OCI-LY1 (cell line): ENCODE data around the gene KCTD2.

Source experiments
- H2AFZ ChIP-seq: fragments of 200-600 bp; sonication (generic), shearing (Covaris generic); 2 replicates; pipeline ENCODE4 v1.6.0; 2014; ENCODE audit warnings: antibody characterized with exemption, mild to moderate bottlenecking, low read length
- H3F3A ChIP-seq: fragments of 200-600 bp; sonication (generic), shearing (Covaris generic); 2 replicates; pipeline ENCODE4 v1.6.0; 2014; ENCODE audit warnings: mild to moderate bottlenecking, antibody characterized with exemption, low read length, moderate library complexity; ENCODE audit not compliant: insufficient read depth
- H3K27ac ChIP-seq: fragments of 200-600 bp; sonication (generic); 2 replicates; pipeline ENCODE4 v1.5.1; 2014; ENCODE audit warnings: low read length, mixed run types, mild to moderate bottlenecking, low read depth; ENCODE audit not compliant: poor library complexity, severe bottlenecking
- H3K27me3 ChIP-seq: fragments of 200-600 bp; sonication (generic); 2 replicates; pipeline ENCODE4 v1.6.0; 2014; ENCODE audit warnings: antibody characterized with exemption, mild to moderate bottlenecking, low read length, moderate library complexity; ENCODE audit not compliant: insufficient read depth
- H3K36me3 ChIP-seq: fragments of 200-600 bp; sonication (generic); 2 replicates; pipeline ENCODE4 v1.6.1; 2014; ENCODE audit warnings: mild to moderate bottlenecking, antibody characterized with exemption, low read length, moderate library complexity, mixed read lengths; ENCODE audit not compliant: insufficient read depth
- H3K4me1 ChIP-seq: fragments of 200-600 bp; sonication (generic); 2 replicates; pipeline ENCODE4 v1.5.1; 2014; ENCODE audit warnings: mild to moderate bottlenecking, low read length, moderate library complexity; ENCODE audit not compliant: insufficient read depth, severe bottlenecking
- H3K4me2 ChIP-seq: fragments of 200-600 bp; sonication (generic), shearing (Covaris generic); 2 replicates; pipeline ENCODE4 v1.6.1; 2014; ENCODE audit warnings: low read length
- H3K4me3 ChIP-seq: fragments of 200-600 bp; sonication (generic); 2 replicates; pipeline ENCODE4 v1.5.1; 2014; ENCODE audit warnings: low read length, low read depth, mild to moderate bottlenecking, mixed read lengths; ENCODE audit not compliant: poor library complexity, severe bottlenecking
- H3K79me2 ChIP-seq: fragments of 200-600 bp; shearing (Covaris generic); 2 replicates; pipeline ENCODE4 v1.6.1; 2016; ENCODE audit warnings: mixed run types, low read length, mixed read lengths; ENCODE audit not compliant: insufficient read depth
- H3K9ac ChIP-seq: fragments of 200-600 bp; sonication (generic), shearing (Covaris generic); 2 replicates; pipeline ENCODE4 v1.6.1; 2014; ENCODE audit warnings: mild to moderate bottlenecking, low read length, mixed read lengths
- H3K9me2 ChIP-seq: fragments of 200-600 bp; sonication (generic), shearing (Covaris generic); 2 replicates; pipeline ENCODE4 v1.6.1; 2014; ENCODE audit warnings: low read depth, mild to moderate bottlenecking, low read length, mixed read lengths
- H3K9me3 ChIP-seq: fragments of 200-600 bp; shearing (Covaris generic); 2 replicates; pipeline ENCODE4 v1.6.1; 2014; ENCODE audit warnings: low read length, mixed read lengths
- H4K20me1 ChIP-seq: fragments of 200-600 bp; sonication (generic), shearing (Covaris generic); 2 replicates; pipeline ENCODE4 v1.6.0; 2016; ENCODE audit warnings: mild to moderate bottlenecking, low read length; ENCODE audit not compliant: insufficient read depth
- CTCF ChIP-seq: fragments of 200-600 bp; sonication (generic), shearing (Covaris generic); IDR thresholded peaks from 2 replicates; pipeline ENCODE4 v1.5.1; 2017; ENCODE audit warnings: mild to moderate bottlenecking, antibody characterized with exemption, low read length, moderate library complexity, mixed read lengths
- EZH2 ChIP-seq: fragments of 200-600 bp; sonication (generic), shearing (Covaris generic); IDR thresholded peaks from 2 replicates; pipeline ENCODE4 v1.8.0; 2017; ENCODE audit warnings: borderline replicate concordance, mixed run types, mild to moderate bottlenecking, antibody characterized with exemption, low read length, moderate library complexity, mixed read lengths

The KCTD2 gene

DNA sequence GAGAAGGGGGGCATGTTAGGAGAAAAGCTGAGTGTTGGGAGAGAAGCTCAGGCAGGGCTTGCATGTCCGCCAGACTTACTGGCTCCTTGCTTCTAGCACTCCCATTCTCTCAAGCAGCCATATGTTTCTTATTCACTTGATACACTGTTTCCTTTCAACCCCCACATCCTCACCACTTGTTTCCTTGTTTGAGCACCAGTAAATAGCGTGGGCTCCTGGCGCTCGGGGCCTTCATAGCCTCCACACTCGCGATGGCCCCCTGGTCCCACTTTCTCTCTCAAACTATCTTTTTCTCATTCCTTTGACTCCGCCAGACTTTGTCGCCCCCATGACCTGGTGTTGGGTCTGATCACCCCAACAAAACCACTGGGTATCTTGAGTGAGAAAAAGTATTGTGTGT is 16.9 kb upstream of the KCTD2 start:
- no peak overlapping the region for H2AFZ ChIP-seq
- H3K9me3 ChIP-seq: no peaks in the 10 kb centered on the region
- H3K4me2 ChIP-seq: no peak overlapping the region
- no peaks in the 10 kb centered on the region for H4K20me1 ChIP-seq
- peaks cover under 1% of the 10 kb centered on the region; the same call in 1 of the 2 replicates for H3K36me3 ChIP-seq
- H3K9ac ChIP-seq: no peak overlapping the region
- H3F3A ChIP-seq: no peaks in the 10 kb centered on the region
- H3K27me3 ChIP-seq: peaks cover 3% of the 10 kb centered on the region; the same call in 1 of the 2 replicates
- TF ChIP-seq CTCF (no peak), EZH2 (no peak)
- H3K4me1 ChIP-seq: peaks cover 20% of the 10 kb centered on the region
- no peaks in the 10 kb centered on the region for H3K9me2 ChIP-seq
- H3K79me2 ChIP-seq: no peaks in the 10 kb centered on the region
- no peak overlapping the region for H3K27ac ChIP-seq
- H3K4me3 ChIP-seq: no peak overlapping the region

DNA sequence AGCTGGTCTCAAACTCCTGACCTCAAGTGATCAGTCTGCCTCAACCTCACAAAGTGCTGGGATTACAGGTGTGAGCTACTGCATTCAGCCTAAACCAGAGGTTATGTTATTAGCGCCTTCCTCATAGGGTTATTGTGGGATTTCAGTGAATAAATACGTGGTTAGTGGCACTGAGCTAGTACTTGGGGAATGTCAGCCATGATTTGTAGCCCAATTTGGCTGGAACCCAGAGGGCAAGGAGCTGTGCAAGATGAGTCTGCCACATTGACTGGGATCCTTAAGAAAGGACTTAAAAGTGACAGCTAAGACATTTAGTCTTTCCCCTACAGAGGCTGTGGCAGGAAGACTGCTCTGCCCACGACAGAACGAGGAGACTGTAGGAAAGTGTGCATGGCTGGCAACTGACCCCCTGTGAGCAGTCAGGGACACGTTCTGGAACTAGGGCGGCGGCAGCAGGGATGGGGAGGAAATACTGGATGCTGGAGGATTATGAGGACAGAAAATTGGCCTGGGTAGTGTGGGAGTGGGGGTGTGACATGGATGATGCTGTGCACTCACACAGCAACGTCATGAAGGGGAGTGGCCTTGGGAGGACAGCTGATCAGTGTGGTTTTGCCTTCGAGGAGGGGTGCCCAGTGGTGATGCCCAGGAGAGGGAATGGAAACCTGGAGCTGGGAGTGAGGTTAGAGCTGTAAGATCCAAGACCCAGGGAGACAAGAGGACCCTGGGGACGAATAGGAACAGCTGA is 14.9 kb upstream of the KCTD2 start:
- H3K4me3 ChIP-seq: peak overlapping the region; percentile 93
- H3K4me1 ChIP-seq: peaks cover 23% of the 10 kb centered on the region
- H3K36me3 ChIP-seq: no peaks in the 10 kb centered on the region
- no peaks in the 10 kb centered on the region for H3K9me2 ChIP-seq
- H3K27me3 ChIP-seq: 0 out of 2 replicates have a peak, but pooled peaks cover 3% of the 10 kb centered on the region
- H3K27ac ChIP-seq: no peak overlapping the region
- no peaks in the 10 kb centered on the region for H3K9me3 ChIP-seq
- H3K4me2 ChIP-seq: peak overlapping the region; percentile 18; the same call in 1 of the 2 replicates
- no peak for TF ChIP-seq EZH2
- no peak for TF ChIP-seq CTCF
- no peak overlapping the region for H2AFZ ChIP-seq
- H4K20me1 ChIP-seq: no peaks in the 10 kb centered on the region
- H3K9ac ChIP-seq: no peak overlapping the region
- no peaks in the 10 kb centered on the region for H3F3A ChIP-seq
- H3K79me2 ChIP-seq: no peaks in the 10 kb centered on the region

GRCh38 chr17:75032720-75033280 is 14.2 kb upstream of the KCTD2 start:
- 0 out of 2 replicates have a peak, but pooled peaks cover under 1% of the 10 kb centered on the region for H3K27me3 ChIP-seq
- H3K9me3 ChIP-seq: no peaks in the 10 kb centered on the region
- H3K4me2 ChIP-seq: peak overlapping the region; percentile 95
- no peaks in the 10 kb centered on the region for H3K9me2 ChIP-seq
- H3F3A ChIP-seq: no peaks in the 10 kb centered on the region
- TF ChIP-seq EZH2: no peak
- no peak for TF ChIP-seq CTCF
- no peaks in the 10 kb centered on the region for H4K20me1 ChIP-seq
- H3K4me1 ChIP-seq: peaks cover 23% of the 10 kb centered on the region
- no peaks in the 10 kb centered on the region for H3K36me3 ChIP-seq
- no peak overlapping the region for H2AFZ ChIP-seq
- H3K27ac ChIP-seq: no peak overlapping the region
- no peaks in the 10 kb centered on the region for H3K79me2 ChIP-seq
- peak overlapping the region; percentile 93 for H3K4me3 ChIP-seq
- no peak overlapping the region for H3K9ac ChIP-seq
